ENCODE data around the gene PPCS. TPM values are rescaled to one million over a fixed set of nuclear protein-coding genes. Genes with fewer than 3 reads are reported as not detected.
A peak's percentile ranks its signal among the peaks of the same experiment; 100 is the strongest.

The PPCS gene
- 41.4 and 41.8 TPM in 2 replicates for total RNA-seq

DNA sequence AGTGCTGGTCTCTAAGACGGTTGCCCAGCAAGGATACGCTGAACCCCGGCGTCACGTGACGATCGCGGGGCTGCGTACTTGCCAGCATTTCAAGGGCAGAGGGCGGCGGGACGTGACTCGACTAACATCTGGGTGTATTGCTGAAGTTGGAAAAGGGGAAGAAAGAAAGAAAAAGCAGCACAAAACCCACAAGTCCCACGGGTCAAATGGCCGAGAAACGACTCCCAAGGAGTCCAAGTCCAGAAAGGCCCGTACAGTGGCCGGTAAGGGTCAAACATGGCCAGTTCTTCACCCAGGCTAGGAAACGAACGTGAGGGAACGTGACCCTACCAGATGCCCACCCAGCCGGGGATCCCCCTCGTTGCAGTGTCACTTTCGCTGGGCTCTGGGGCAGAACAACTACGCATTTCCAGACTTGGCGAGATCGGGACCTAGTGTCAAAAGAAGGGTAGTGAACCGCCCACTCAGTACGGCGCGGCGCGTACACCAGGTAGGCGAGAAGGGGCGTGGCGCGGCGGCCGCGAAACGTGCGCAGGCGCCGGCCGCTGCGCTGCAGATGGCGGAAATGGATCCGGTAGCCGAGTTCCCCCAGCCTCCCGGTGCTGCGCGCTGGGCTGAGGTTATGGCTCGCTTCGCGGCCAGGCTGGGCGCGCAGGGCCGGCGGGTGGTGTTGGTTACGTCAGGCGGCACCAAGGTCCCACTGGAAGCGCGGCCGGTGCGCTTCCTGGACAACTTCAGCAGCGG, at the start of gene PPCS, which contains the start of gene ZMYND12:
TSS of gene PPCS (plus strand) at position 534 of the 744 bp plus-strand sequence. CDS start at position 557, 23 bp downstream.
TSS of gene ZMYND12 (minus strand) at position 13 of the 744 bp plus-strand sequence. CDS start 25 bp downstream, outside the sequence.
- Mint-ChIP-seq H3K36me3 (ENCODE audit: low read depth) (peaks cover 45% of the 10 kb centered on the region), H3K27ac (peak within 1 kb of the TSS; percentile 98), H3K27me3 (ENCODE audit: low read depth) (peaks cover 3% of the 10 kb centered on the region), H3K4me1 (ENCODE audit: low read depth) (peaks cover 24% of the 10 kb centered on the region), H3K9me3 (no peaks in the 10 kb centered on the region), H3K4me3 (ENCODE audit: low read depth) (peak within 1 kb of the TSS; percentile 93)
- DNase-seq (ENCODE audit: low spot score) = peak; percentile 87
- intact Hi-C loops (cut with micrococcal nuclease) = loop anchor here (1.0 to 10.0 kb wide), 3 partner anchors 121 to 309 kb away; partner anchors contain the start of genes C1orf50, FOXJ3, P3H1 and YBX1

DNA sequence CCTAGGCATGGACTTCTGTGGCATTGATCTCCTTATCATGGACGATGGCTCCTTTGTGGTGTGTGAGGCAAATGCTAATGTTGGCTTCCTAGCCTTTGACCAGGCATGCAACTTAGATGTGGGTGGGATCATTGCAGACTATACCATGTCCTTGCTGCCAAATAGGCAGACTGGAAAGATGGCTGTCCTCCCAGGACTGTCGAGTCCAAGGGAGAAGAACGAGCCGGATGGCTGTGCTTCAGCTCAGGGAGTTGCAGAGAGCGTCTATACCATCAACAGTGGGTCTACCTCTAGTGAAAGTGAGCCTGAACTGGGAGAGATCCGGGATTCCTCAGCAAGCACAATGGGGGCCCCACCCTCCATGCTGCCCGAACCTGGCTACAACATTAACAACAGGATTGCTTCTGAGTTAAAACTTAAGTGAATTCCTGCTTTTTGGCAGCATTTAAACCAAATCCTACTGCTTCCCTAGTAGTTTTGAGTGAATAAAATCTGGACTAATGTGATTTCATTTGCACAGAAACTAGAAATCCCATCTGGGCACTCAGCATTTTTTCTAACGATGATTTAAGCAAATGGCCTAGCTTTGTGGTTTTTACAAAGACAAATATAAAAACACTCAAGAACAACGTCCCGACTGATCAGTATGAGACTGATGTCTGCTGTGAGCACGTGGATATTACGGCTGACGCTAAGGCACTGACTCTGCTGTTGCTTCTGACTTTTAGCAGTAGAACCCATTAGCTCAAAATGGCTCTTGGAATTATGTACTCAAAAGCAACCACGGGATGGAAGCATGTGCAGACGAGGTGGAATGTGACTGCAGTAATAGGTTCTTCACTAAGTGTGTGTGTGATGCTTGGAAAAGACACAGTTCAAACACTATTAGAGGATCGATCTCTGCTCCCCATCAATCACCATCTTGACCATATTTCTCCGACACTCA, 41.5 kb upstream of the PPCS start:
- no peak for DNase-seq (ENCODE audit: low spot score)
- H3K9me3 Mint-ChIP-seq = no peaks in the 10 kb centered on the region
- no peak overlapping the region for H3K27ac Mint-ChIP-seq
- H3K36me3 Mint-ChIP-seq (ENCODE audit: low read depth) = no peaks in the 10 kb centered on the region
- H3K4me3 Mint-ChIP-seq (ENCODE audit: low read depth) = no peak overlapping the region
- intact Hi-C loops (cut with micrococcal nuclease) = no loop called here
- no peaks in the 10 kb centered on the region for H3K27me3 Mint-ChIP-seq (ENCODE audit: low read depth)
- H3K4me1 Mint-ChIP-seq (ENCODE audit: low read depth) = no peaks in the 10 kb centered on the region

DNA sequence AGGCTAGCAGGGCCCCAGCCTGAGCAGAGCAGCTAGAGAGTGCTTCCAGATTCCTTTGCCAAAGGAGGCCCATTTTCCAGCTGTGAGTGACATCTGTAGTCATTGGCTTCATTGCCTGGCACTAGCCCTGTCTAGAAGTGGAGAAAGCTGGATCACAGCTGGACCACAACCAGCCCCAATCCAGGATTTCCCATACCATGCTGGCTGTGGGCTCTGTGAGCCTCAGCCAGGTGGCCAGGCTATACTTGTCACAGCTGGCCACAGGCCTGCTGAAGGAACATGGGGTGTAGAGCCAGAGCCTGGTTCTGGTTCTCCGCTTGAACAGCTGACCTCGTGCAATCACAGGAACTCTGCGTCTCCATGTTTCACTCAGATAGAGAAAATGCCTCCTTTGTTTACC, 39.2 kb upstream of the PPCS start:
- Mint-ChIP-seq H3K27ac (no peak overlapping the region), H3K4me1 (ENCODE audit: low read depth) (no peaks in the 10 kb centered on the region), H3K4me3 (ENCODE audit: low read depth) (no peak overlapping the region), H3K9me3 (no peaks in the 10 kb centered on the region), H3K27me3 (ENCODE audit: low read depth) (no peaks in the 10 kb centered on the region), H3K36me3 (ENCODE audit: low read depth) (no peaks in the 10 kb centered on the region)
- no peak for DNase-seq (ENCODE audit: low spot score)
- intact Hi-C loops (cut with micrococcal nuclease) = no loop called here

DNA sequence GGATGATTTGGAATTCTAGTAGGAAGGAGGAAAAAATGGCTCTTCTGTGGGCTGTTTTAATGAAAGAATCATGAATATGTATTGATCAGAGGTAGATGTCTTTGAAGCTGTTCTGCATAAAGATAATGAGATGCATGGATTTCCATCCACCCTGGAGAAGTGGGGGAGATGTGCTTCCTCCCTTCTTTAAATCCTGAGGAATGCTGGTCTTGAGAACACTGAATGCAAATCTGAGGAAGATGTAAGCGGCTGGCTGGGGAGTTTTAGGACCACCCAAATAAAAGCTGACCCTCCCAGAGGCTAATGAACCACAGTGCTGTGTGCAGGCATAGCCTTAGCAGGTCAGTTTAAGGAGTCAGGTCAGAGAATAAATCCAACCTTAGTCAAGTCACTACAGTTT, 37.8 kb upstream of the PPCS start:
- Mint-ChIP-seq H3K27me3 (ENCODE audit: low read depth) (no peaks in the 10 kb centered on the region), H3K4me3 (ENCODE audit: low read depth) (no peak overlapping the region), H3K27ac (no peak overlapping the region), H3K4me1 (ENCODE audit: low read depth) (no peaks in the 10 kb centered on the region), H3K9me3 (no peaks in the 10 kb centered on the region), H3K36me3 (ENCODE audit: low read depth) (no peaks in the 10 kb centered on the region)
- DNase-seq (ENCODE audit: low spot score) = no peak
- intact Hi-C loops (cut with micrococcal nuclease) = no loop called here

DNA sequence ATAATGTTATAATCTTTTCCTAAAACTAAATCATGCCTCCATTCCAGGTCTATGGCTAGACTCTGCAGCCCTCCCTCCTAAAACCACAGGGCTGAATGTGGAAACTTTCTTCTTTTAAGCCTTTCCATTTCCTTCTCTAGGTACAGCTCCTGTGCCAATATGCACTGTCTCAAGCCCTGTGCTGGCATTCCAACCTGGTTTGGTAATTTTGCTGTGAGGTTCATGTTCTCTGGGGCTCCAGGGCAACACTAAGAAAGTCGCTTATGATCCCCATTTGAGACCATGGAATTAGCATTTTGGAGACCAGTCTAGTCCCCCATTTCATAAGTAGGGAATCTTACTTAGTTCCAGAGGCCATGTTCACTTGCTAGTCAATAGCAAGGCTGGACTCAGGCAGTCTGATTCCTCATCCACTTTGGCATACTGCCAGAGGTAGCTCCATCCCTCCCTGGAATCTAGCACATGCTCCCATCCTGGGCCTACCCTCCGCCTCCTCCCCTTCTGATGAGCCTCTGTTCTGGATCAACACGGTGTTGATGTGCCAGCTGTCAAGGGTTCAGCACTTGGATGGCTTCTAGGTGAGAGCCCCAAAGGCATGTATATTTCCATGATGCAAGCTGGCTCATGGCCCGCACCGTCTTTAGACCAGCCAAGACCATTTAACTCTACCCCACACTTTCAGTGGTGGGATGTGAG, 37.1 kb upstream of the PPCS start:
- intact Hi-C loops (cut with micrococcal nuclease) = no loop called here
- no peaks in the 10 kb centered on the region for H3K27me3 Mint-ChIP-seq (ENCODE audit: low read depth)
- no peak overlapping the region for H3K4me3 Mint-ChIP-seq (ENCODE audit: low read depth)
- no peaks in the 10 kb centered on the region for H3K9me3 Mint-ChIP-seq
- H3K4me1 Mint-ChIP-seq (ENCODE audit: low read depth) = no peaks in the 10 kb centered on the region
- H3K27ac Mint-ChIP-seq = no peak overlapping the region
- no peaks in the 10 kb centered on the region for H3K36me3 Mint-ChIP-seq (ENCODE audit: low read depth)
- no peak for DNase-seq (ENCODE audit: low spot score)

DNA sequence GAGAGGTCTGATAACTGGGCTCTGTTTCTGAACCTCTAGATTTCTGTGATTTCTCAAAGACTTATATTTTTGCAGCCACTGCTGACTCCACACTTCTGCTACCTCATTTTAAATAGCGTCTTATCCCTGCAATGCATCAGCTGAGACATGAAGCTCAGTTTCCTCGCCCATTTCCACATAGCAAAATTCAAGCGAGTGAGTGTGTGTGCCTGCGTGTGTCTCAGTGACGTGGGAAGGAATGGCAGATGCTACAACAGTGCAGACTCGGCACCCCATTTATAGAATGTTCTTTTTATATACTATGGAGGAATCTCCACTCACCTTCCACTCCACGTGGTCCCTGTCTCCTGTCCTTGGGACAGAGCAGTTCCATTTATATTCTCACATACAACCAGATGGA, 36.2 kb upstream of the PPCS start:
- no peaks in the 10 kb centered on the region for H3K36me3 Mint-ChIP-seq (ENCODE audit: low read depth)
- no peaks in the 10 kb centered on the region for H3K4me1 Mint-ChIP-seq (ENCODE audit: low read depth)
- H3K27me3 Mint-ChIP-seq (ENCODE audit: low read depth) = no peaks in the 10 kb centered on the region
- H3K27ac Mint-ChIP-seq = no peak overlapping the region
- no peak overlapping the region for H3K4me3 Mint-ChIP-seq (ENCODE audit: low read depth)
- no peak for DNase-seq (ENCODE audit: low spot score)
- intact Hi-C loops (cut with micrococcal nuclease) = no loop called here
- no peaks in the 10 kb centered on the region for H3K9me3 Mint-ChIP-seq

DNA sequence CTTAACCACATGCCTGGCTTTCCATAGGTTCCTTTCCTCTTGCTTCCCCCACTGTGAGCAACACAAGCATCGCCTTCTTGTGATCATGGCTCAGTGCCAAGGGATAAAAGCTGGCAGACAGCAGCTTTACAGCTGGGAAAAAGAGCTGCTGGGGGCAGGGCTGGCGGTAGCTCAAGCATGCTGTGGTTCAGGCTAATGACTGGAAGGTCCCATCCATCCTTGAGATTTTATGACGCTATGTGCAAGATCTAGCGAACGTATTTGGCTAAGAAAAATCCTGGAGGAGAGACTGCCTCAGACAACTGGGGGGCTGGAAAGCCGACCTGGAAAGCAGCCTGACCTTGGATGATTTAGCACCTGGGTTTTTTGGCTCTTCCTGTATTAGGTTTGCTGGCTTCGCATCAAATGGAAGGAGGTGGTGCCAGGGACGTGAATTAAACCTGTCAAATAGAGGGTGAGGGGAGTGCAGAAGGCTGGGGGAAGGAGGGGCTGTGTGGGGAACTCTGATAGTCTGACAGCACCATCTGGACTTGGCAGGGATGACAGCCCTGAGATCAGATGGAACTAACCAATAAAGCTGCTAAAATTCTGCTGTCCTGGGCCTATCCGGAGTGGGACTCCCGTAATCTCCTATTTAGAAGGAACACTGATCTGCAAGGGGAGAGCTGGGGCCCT, 35.3 kb upstream of the PPCS start:
- intact Hi-C loops (cut with micrococcal nuclease) = no loop called here
- no peak overlapping the region for H3K27ac Mint-ChIP-seq
- no peaks in the 10 kb centered on the region for H3K36me3 Mint-ChIP-seq (ENCODE audit: low read depth)
- no peaks in the 10 kb centered on the region for H3K27me3 Mint-ChIP-seq (ENCODE audit: low read depth)
- DNase-seq (ENCODE audit: low spot score) = no peak
- H3K4me3 Mint-ChIP-seq (ENCODE audit: low read depth) = no peak overlapping the region
- no peaks in the 10 kb centered on the region for H3K9me3 Mint-ChIP-seq
- H3K4me1 Mint-ChIP-seq (ENCODE audit: low read depth) = no peaks in the 10 kb centered on the region

DNA sequence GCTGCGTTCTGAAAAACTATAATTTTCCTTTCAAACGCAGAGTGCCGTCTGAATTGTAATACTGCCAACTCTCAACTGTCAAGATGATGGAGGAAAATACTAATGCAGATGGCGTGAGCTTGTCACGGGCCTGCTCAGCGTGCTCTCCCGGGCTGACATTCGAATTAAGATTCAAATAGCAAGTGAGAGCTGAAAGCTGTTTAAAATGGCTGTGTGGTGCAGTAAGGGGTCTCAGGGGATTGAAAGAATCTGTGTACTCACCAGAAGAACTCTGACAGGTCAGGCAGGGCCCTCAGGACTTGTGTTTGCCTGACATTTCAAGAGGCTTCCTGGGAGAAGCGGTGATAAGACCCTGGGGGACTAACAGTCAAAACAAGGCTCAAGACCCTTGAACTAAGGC, 33.6 kb upstream of the PPCS start:
- no peak for DNase-seq (ENCODE audit: low spot score)
- intact Hi-C loops (cut with micrococcal nuclease) = no loop called here
- Mint-ChIP-seq H3K36me3 (ENCODE audit: low read depth) (no peaks in the 10 kb centered on the region), H3K4me1 (ENCODE audit: low read depth) (no peaks in the 10 kb centered on the region), H3K4me3 (ENCODE audit: low read depth) (no peak overlapping the region), H3K27ac (no peak overlapping the region), H3K9me3 (no peaks in the 10 kb centered on the region), H3K27me3 (ENCODE audit: low read depth) (no peaks in the 10 kb centered on the region)

DNA sequence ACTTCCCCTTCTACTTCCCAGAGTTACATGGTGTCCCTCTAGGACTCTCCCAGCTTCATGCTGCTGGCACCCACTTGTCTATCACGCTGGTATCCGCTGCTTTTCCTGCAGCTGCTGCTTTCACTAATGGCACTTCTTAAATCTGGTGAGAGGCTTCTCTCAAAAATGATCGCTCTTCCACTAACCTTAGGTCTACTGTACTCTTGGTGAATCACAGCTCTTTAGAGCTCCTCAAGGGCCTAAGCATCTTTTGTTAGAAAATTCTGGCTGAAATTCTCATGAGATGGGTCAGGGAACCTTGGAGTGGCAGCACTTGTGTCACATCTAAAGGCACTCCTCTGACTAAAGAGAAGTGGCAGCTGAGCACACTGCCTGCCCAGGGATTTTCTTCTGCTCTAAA, 32.7 kb upstream of the PPCS start:
- DNase-seq (ENCODE audit: low spot score) = no peak
- intact Hi-C loops (cut with micrococcal nuclease) = no loop called here
- H3K4me1 Mint-ChIP-seq (ENCODE audit: low read depth) = no peaks in the 10 kb centered on the region
- no peaks in the 10 kb centered on the region for H3K36me3 Mint-ChIP-seq (ENCODE audit: low read depth)
- no peaks in the 10 kb centered on the region for H3K9me3 Mint-ChIP-seq
- no peaks in the 10 kb centered on the region for H3K27me3 Mint-ChIP-seq (ENCODE audit: low read depth)
- H3K4me3 Mint-ChIP-seq (ENCODE audit: low read depth) = no peak overlapping the region
- no peak overlapping the region for H3K27ac Mint-ChIP-seq

DNA sequence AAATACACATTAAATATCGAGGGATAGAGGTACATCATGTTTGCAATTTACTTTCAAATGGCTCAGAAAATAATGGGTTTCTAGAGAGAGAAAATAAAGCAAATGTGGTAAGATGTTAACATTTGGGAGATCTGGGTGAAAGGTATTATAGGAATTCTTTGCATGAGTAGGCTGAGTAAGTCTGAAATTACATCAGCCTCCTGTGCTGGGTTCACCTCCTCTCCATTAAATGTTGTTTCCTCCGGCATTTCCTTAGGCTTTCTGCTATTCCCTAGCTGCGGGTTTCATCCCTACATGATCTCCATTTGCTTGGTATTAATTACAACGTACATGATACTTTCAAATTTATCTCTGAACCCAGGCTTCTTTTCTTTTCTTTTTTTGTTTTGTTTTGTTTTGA, 32.1 kb upstream of the PPCS start:
- Mint-ChIP-seq H3K36me3 (ENCODE audit: low read depth) (no peaks in the 10 kb centered on the region), H3K27ac (no peak overlapping the region), H3K27me3 (ENCODE audit: low read depth) (no peaks in the 10 kb centered on the region), H3K9me3 (no peaks in the 10 kb centered on the region), H3K4me1 (ENCODE audit: low read depth) (no peaks in the 10 kb centered on the region), H3K4me3 (ENCODE audit: low read depth) (no peak overlapping the region)
- no peak for DNase-seq (ENCODE audit: low spot score)
- intact Hi-C loops (cut with micrococcal nuclease) = no loop called here

DNA sequence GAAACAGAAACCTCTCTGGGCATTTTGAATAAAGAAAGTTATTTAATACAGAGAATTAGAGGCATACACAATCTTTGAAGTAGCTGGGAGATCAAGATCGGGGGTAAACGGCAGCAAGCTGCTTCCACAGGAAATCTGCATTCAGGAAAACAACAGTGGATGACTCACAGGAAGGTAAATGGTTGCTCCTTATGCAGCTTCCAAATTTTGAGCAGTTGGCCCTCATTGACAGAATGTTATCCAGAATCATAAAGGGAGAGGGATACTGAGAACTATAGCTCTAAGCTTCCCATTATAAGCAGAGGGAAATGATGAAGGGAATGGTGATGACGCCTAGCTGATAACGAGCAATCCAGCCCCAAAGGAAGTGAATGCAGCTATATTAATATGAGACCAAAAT, 29.1 kb upstream of the PPCS start:
- no peaks in the 10 kb centered on the region for H3K36me3 Mint-ChIP-seq (ENCODE audit: low read depth)
- H3K27me3 Mint-ChIP-seq (ENCODE audit: low read depth) = no peaks in the 10 kb centered on the region
- intact Hi-C loops (cut with micrococcal nuclease) = no loop called here
- H3K4me1 Mint-ChIP-seq (ENCODE audit: low read depth) = peaks cover 1% of the 10 kb centered on the region
- no peaks in the 10 kb centered on the region for H3K9me3 Mint-ChIP-seq
- H3K4me3 Mint-ChIP-seq (ENCODE audit: low read depth) = no peak overlapping the region
- no peak for DNase-seq (ENCODE audit: low spot score)
- H3K27ac Mint-ChIP-seq = no peak overlapping the region

DNA sequence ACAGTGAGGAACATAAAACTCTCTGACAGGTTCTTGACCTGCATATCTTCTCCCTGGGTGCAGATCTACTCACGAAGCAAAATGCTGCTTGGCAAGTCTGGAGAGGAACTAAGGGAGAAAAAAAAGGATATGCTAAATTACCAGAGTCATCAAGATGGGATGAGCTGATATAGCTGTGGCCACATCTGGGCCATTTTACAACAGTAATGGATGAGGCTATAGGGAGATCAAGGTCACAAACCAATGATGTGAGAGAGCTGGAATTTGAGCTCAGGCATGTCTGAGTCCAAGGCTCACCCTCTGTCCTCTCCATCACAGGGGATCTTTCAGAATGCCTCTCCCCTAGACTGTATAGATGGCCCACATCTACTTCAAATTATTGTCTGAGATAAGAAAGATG, 26.7 kb upstream of the PPCS start:
- peaks cover 1% of the 10 kb centered on the region for H3K4me1 Mint-ChIP-seq (ENCODE audit: low read depth)
- no peaks in the 10 kb centered on the region for H3K9me3 Mint-ChIP-seq
- H3K27me3 Mint-ChIP-seq (ENCODE audit: low read depth) = no peaks in the 10 kb centered on the region
- intact Hi-C loops (cut with micrococcal nuclease) = no loop called here
- H3K4me3 Mint-ChIP-seq (ENCODE audit: low read depth) = no peak overlapping the region
- DNase-seq (ENCODE audit: low spot score) = no peak
- no peaks in the 10 kb centered on the region for H3K36me3 Mint-ChIP-seq (ENCODE audit: low read depth)
- no peak overlapping the region for H3K27ac Mint-ChIP-seq

Measured in activated T-helper 2 cell treated with anti-CD3 and anti-CD28 coated beads, Interferon-gamma antibody, Interleukin-2, Interleukin-4, amounts not matched to agents 10 μg/mL and 5 μg/mL and 100 μg/mL, durations not matched to agents 14 hours and 24 hours and 36 hours (primary cell).